ENCODE data around the gene NCK2. TPM values are rescaled to one million over a fixed set of nuclear protein-coding genes. Genes with fewer than 3 reads are reported as not detected.

NCK2 gene
- total RNA-seq, 6 experiments from 2014 or later, result 18.6 to 20.2 (median 19.8) TPM

DNA sequence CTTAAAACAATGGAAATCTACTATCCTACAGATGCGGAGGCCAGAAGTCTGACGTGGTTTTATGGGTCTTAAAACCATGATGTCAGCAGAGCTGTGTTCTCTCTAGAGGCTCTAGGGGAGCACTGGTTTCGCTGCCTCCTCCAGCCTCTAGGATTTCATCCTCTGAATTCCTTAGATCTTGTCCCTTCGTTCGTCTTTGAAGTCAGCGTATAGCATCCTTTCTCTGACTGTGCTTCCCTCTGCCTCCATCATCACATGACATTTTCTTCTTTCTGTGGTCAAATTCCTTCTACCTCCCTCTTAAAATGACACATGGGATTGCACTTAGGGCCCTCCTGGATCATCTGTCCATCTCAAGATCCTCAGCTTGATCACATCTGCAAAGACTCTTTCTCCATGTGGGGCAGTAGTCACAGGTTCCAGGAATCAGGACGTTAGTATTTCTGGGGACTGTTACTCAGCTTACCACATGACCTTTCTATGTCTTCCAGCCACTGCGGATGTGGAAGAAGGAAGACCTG is 22.7 kb upstream of the NCK2 start:
- DNase-seq, result no peak
- TF ChIP-seq CTCF (IDR thresholded peaks at IDR 0.05), result no peak
- Mint-ChIP-seq H3K4me1 (ENCODE audit: low read depth) (no peaks in the 10 kb centered on the region), H3K27me3 (ENCODE audit: insufficient read depth) (peaks cover 19% of the 10 kb centered on the region), H3K36me3 (ENCODE audit: low read depth) (peaks cover 5% of the 10 kb centered on the region; the same call in 1 of the 2 replicates), H3K27ac (no peak overlapping the region), H3K9me3 (no peaks in the 10 kb centered on the region; the same call in 1 of the 2 replicates), H3K4me3 (no peak overlapping the region)

- H3K4me3 Mint-ChIP-seq, result no peak overlapping the region
- no peak overlapping the region for H3K27ac Mint-ChIP-seq
- DNase-seq, result no peak
- H3K36me3 Mint-ChIP-seq (ENCODE audit: low read depth), result peaks cover 5% of the 10 kb centered on the region; the same call in 1 of the 2 replicates
- H3K9me3 Mint-ChIP-seq, result no peaks in the 10 kb centered on the region; the same call in 1 of the 2 replicates
- no peak for TF ChIP-seq CTCF (IDR thresholded peaks at IDR 0.05)
- no peaks in the 10 kb centered on the region for H3K4me1 Mint-ChIP-seq (ENCODE audit: low read depth)
- peaks cover 23% of the 10 kb centered on the region for H3K27me3 Mint-ChIP-seq (ENCODE audit: insufficient read depth)
These were observed 21.9 kb upstream of the NCK2 start for GRCh38 chr2:105722726-105723297.

- H3K27ac Mint-ChIP-seq, result no peak overlapping the region
- peaks cover 5% of the 10 kb centered on the region; the same call in 1 of the 2 replicates for H3K36me3 Mint-ChIP-seq (ENCODE audit: low read depth)
- H3K9me3 Mint-ChIP-seq, result no peaks in the 10 kb centered on the region; the same call in 1 of the 2 replicates
- peaks cover 26% of the 10 kb centered on the region for H3K27me3 Mint-ChIP-seq (ENCODE audit: insufficient read depth)
- no peak for TF ChIP-seq CTCF (IDR thresholded peaks at IDR 0.05)
- DNase-seq, result no peak
- H3K4me1 Mint-ChIP-seq (ENCODE audit: low read depth), result no peaks in the 10 kb centered on the region
- H3K4me3 Mint-ChIP-seq, result no peak overlapping the region
These were observed 21.3 kb upstream of the NCK2 start for GRCh38 chr2:105723431-105723830.

DNA sequence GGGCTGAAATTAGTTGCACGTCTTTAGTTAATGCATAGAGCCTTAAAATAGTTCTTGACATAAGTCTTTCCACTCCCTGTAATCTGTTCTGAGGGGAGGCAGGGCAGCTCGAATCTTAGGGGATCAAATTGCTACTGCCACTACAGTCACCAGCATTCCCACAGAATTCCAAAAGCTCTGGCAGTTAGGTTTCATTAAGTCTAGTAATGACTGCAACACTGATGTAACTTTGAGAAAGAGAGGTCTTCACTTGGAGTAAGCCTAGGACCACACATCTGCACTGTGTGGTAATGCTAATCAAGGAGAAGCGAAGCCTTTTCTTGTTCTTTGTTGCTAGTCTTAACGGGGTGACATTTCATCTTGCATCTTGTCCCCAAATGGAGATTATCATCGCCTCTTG is 19.3 kb upstream of the NCK2 start:
- Mint-ChIP-seq H3K4me3 (no peak overlapping the region), H3K4me1 (ENCODE audit: low read depth) (no peaks in the 10 kb centered on the region), H3K27me3 (ENCODE audit: insufficient read depth) (peaks cover 21% of the 10 kb centered on the region), H3K36me3 (ENCODE audit: low read depth) (peaks cover 5% of the 10 kb centered on the region; the same call in 1 of the 2 replicates), H3K27ac (no peak overlapping the region), H3K9me3 (no peaks in the 10 kb centered on the region; the same call in 1 of the 2 replicates)
- no peak for DNase-seq
- TF ChIP-seq CTCF (IDR thresholded peaks at IDR 0.05), result no peak

GRCh38 chr2:105730170-105730569 is 14.5 kb upstream of the NCK2 start:
- TF ChIP-seq CTCF (IDR thresholded peaks at IDR 0.05), result no peak
- no peak overlapping the region for H3K27ac Mint-ChIP-seq
- no peak for DNase-seq

More at GRCh38 chr2:105730170-105730569, 14.5 kb upstream of the NCK2 start:
- peaks cover 16% of the 10 kb centered on the region for H3K4me1 Mint-ChIP-seq (ENCODE audit: low read depth)
- H3K27me3 Mint-ChIP-seq (ENCODE audit: insufficient read depth), result peaks cover 20% of the 10 kb centered on the region
- peaks cover 5% of the 10 kb centered on the region; the same call in 1 of the 2 replicates for H3K36me3 Mint-ChIP-seq (ENCODE audit: low read depth)
- no peak overlapping the region for H3K4me3 Mint-ChIP-seq
- no peaks in the 10 kb centered on the region; the same call in 1 of the 2 replicates for H3K9me3 Mint-ChIP-seq

All from HFFc6 (cell line).